Neural cell (in vitro differentiated cells): ENCODE measurements around the gene RNF212. TPM values are rescaled to one million over a fixed set of nuclear protein-coding genes. Genes with fewer than 3 reads are reported as not detected.

Experiments
- H2AFZ ChIP-seq: fragments of 200-600, 300-800 bp; sonication (generic), shearing (Covaris generic); 2 replicates; pipeline ENCODE4 v1.6.0; 2014; ENCODE audit warnings: low read depth, mild to moderate bottlenecking, antibody characterized with exemption, low read length, moderate library complexity
- H3F3A ChIP-seq: fragments of 200-600 bp; shearing (Covaris generic); 2 replicates; pipeline ENCODE4 v1.6.1; 2016; ENCODE audit warnings: mild to moderate bottlenecking, moderate library complexity, mixed read lengths, antibody characterized with exemption, low read length; ENCODE audit not compliant: insufficient read depth, poor library complexity, severe bottlenecking
- H3K27ac ChIP-seq: fragments of 200-600, 300-800 bp; sonication (generic), shearing (Covaris generic); 2 replicates; pipeline ENCODE4 v1.5.1; 2014; ENCODE audit warnings: mild to moderate bottlenecking, low read length, moderate library complexity
- H3K27me3 ChIP-seq: fragments of 300-800, 200-600 bp; sonication (generic), shearing (Covaris generic); 2 replicates; pipeline ENCODE4 v1.6.0; 2014; ENCODE audit warnings: mild to moderate bottlenecking, low read depth, low read length, moderate library complexity; ENCODE audit not compliant: insufficient read depth
- H3K36me3 ChIP-seq: fragments of 300-800, 200-600 bp; sonication (generic), shearing (Covaris generic); 2 replicates; pipeline ENCODE4 v1.5.1; 2014; ENCODE audit warnings: mild to moderate bottlenecking, antibody characterized with exemption, low read length, moderate library complexity; ENCODE audit not compliant: insufficient read depth
- H3K4me2 ChIP-seq: fragments of 300-800, 200-600 bp; sonication (generic), shearing (Covaris generic); 2 replicates; pipeline ENCODE4 v1.6.0; 2014; ENCODE audit warnings: mild to moderate bottlenecking, low read length
- H3K4me3 ChIP-seq: fragments of 300-800, 200-600 bp; sonication (generic), shearing (Covaris generic); 2 replicates; pipeline ENCODE4 v1.5.1; 2014; ENCODE audit warnings: mild to moderate bottlenecking, low read length, moderate library complexity
- H3K79me2 ChIP-seq: fragments of 200-600 bp; shearing (Covaris generic); replicated peaks from 2 replicates; pipeline ENCODE4 v1.6.0; 2014; ENCODE audit warnings: mild to moderate bottlenecking, low read length, moderate library complexity; ENCODE audit not compliant: insufficient read depth
- H3K9ac ChIP-seq: fragments of 300-800, 200-600 bp; sonication (generic), shearing (Covaris generic); 2 replicates; pipeline ENCODE4 v1.6.1; 2016; ENCODE audit warnings: mild to moderate bottlenecking, low read length, mixed read lengths
- H3K9me2 ChIP-seq: fragments of 200-600 bp; shearing (Covaris generic); 2 replicates; pipeline ENCODE4 v1.6.1; 2016; ENCODE audit warnings: mild to moderate bottlenecking, low read length, mixed read lengths; ENCODE audit not compliant: insufficient read depth
- H3K9me3 ChIP-seq: fragments of 200-600, 300-800 bp; sonication (generic), shearing (Covaris generic); 2 replicates; pipeline ENCODE4 v1.6.1; 2016; ENCODE audit warnings: mild to moderate bottlenecking, mixed run types, low read length, moderate library complexity, mixed read lengths
- H4K20me1 ChIP-seq: fragments of 200-600 bp; shearing (Covaris generic); 2 replicates; pipeline ENCODE4 v1.6.1; 2016; ENCODE audit warnings: mild to moderate bottlenecking, mixed run types; ENCODE audit not compliant: insufficient read depth
- CTCF ChIP-seq: fragments of 450-650 bp; IDR thresholded peaks from 2 replicates; pipeline ENCODE4 v1.5.1; 2014; ENCODE audit warnings: antibody characterized with exemption, mild to moderate bottlenecking, moderate library complexity; ENCODE audit not compliant: poor library complexity, severe bottlenecking
- EP300 ChIP-seq: fragments of 450-650 bp; conservative IDR thresholded peaks from 2 replicates; pipeline ENCODE4 v1.6.1; 2014; ENCODE audit warnings: antibody characterized with exemption, mild to moderate bottlenecking, moderate library complexity; ENCODE audit not compliant: poor library complexity, severe bottlenecking
- EZH2 ChIP-seq: fragments of 200-600, 300-800 bp; shearing (Covaris generic), sonication (generic); IDR thresholded peaks from 2 replicates; pipeline ENCODE4 v1.6.1; 2014; ENCODE audit warnings: antibody characterized with exemption, low read length, borderline replicate concordance, mild to moderate bottlenecking; ENCODE audit not compliant: insufficient read depth, poor library complexity, severe bottlenecking
- MXI1 ChIP-seq: fragments of 450-650 bp; conservative IDR thresholded peaks from 2 replicates; pipeline ENCODE4 v1.6.1; 2014; ENCODE audit warnings: antibody characterized with exemption, mild to moderate bottlenecking; ENCODE audit not compliant: poor library complexity, severe bottlenecking
- POLR2AphosphoS5 ChIP-seq: IDR thresholded peaks from 2 replicates; pipeline ENCODE4 v1.6.1; 2012
- RAD21 ChIP-seq: fragments of 450-650 bp; conservative IDR thresholded peaks from 2 replicates; pipeline ENCODE4 v1.6.1; 2014; ENCODE audit warnings: antibody characterized with exemption, mild to moderate bottlenecking, moderate library complexity
- REST ChIP-seq: IDR thresholded peaks from 2 replicates; pipeline ENCODE4 v1.6.1; 2012; ENCODE audit warnings: borderline replicate concordance
- SMC3 ChIP-seq: fragments of 450-650 bp; conservative IDR thresholded peaks from 2 replicates; pipeline ENCODE4 v1.6.1; 2014; ENCODE audit warnings: antibody characterized with exemption, mild to moderate bottlenecking, moderate library complexity; ENCODE audit not compliant: poor library complexity
- TAF1 ChIP-seq: IDR thresholded peaks from 2 replicates; pipeline ENCODE4 v1.6.1; 2012; ENCODE audit warnings: low read depth
- polyA plus RNA-seq: library from polyadenylated mRNA; depleted of rRNA; stranded (reverse); fragments of >200 nt; gene quantifications from 2 replicates; pipeline ENCODE4 v1.2.3, GENCODE V29; 2014

Gene RNF212
- polyA plus RNA-seq, 1 donor from 2014 or later, result 1.5 TPM

GRCh38 chr4:1154126-1154522 lies 40.8 kb upstream of the RNF212 start:
- peaks cover 9% of the 10 kb centered on the region for H3K9me3 ChIP-seq
- H3K9me2 ChIP-seq, result no peaks in the 10 kb centered on the region
- H3K79me2 ChIP-seq, result no peaks in the 10 kb centered on the region
- no peaks in the 10 kb centered on the region for H4K20me1 ChIP-seq
- no peak overlapping the region for H3K4me3 ChIP-seq
- no peak overlapping the region for H3K9ac ChIP-seq
- no peaks in the 10 kb centered on the region for H3K36me3 ChIP-seq
- no peak for TF ChIP-seq CTCF
- no peak for TF ChIP-seq RAD21
- TF ChIP-seq MXI1, result no peak
- H3K27me3 ChIP-seq, result no peaks in the 10 kb centered on the region
- no peak overlapping the region for H3K27ac ChIP-seq
- no peaks in the 10 kb centered on the region for H3F3A ChIP-seq
- no peak overlapping the region for H2AFZ ChIP-seq
- no peak overlapping the region for H3K4me2 ChIP-seq

- H3K9me3 ChIP-seq, result peaks cover 7% of the 10 kb centered on the region
- no peaks in the 10 kb centered on the region for H3K79me2 ChIP-seq
- TF ChIP-seq SMC3 (no peak), TAF1 (no peak), POLR2AphosphoS5 (no peak), RAD21 (no peak), EP300 (no peak), REST (no peak), MXI1 (no peak), CTCF (no peak), EZH2 (no peak)
- H3K9me2 ChIP-seq, result no peaks in the 10 kb centered on the region
- no peaks in the 10 kb centered on the region for H3F3A ChIP-seq
- H3K36me3 ChIP-seq, result no peaks in the 10 kb centered on the region
- no peak overlapping the region for H3K27ac ChIP-seq
- H3K4me3 ChIP-seq, result no peak overlapping the region
- no peak overlapping the region for H3K4me2 ChIP-seq
- H3K9ac ChIP-seq, result no peak overlapping the region
- no peaks in the 10 kb centered on the region for H4K20me1 ChIP-seq
- no peaks in the 10 kb centered on the region for H3K27me3 ChIP-seq
- no peak overlapping the region for H2AFZ ChIP-seq
Measured at GRCh38 chr4:1153567-1154090, 40.3 kb upstream of the RNF212 start.
